ENCODE measurements around the gene RAPGEF2. TPM values are rescaled to one million over a fixed set of nuclear protein-coding genes. Genes with fewer than 3 reads are reported as not detected.
"Not testable (repeated sequence)": the region's sequence is repeated elsewhere in the genome, so short reads cannot be mapped to it uniquely, and the experiment has no call there.

RAPGEF2 gene
- polyA plus RNA-seq, 1 donor from 2014 or later, result 0.44 TPM

GRCh38 chr4:159108124-159108523 lies 5.2 kb downstream of the RAPGEF2 start:
- H3K36me3 Mint-ChIP-seq, result peaks cover 3% of the 10 kb centered on the region
- no peak overlapping the region for H3K27ac Mint-ChIP-seq
- no peaks in the 10 kb centered on the region for H3K9me3 Mint-ChIP-seq
- no peak overlapping the region for H3K4me3 Mint-ChIP-seq
- peaks cover 20 to 43% (median 26%) of the 10 kb centered on the region in 3 donors for H3K4me1 Mint-ChIP-seq
- no peaks in the 10 kb centered on the region for H3K27me3 Mint-ChIP-seq

GRCh38 chr4:159110961-159111360 lies 8.1 kb downstream of the RAPGEF2 start:
- H3K27me3 Mint-ChIP-seq, result no peaks in the 10 kb centered on the region
- peaks cover 3% of the 10 kb centered on the region for H3K36me3 Mint-ChIP-seq
- no peaks in the 10 kb centered on the region for H3K9me3 Mint-ChIP-seq
- H3K27ac Mint-ChIP-seq, result no peak overlapping the region
- H3K4me1 Mint-ChIP-seq, result peaks cover 5 to 33% (median 10%) of the 10 kb centered on the region in 3 donors
- no peak overlapping the region for H3K4me3 Mint-ChIP-seq

GRCh38 chr4:159111416-159111815 lies 8.5 kb downstream of the RAPGEF2 start:
- Mint-ChIP-seq H3K27ac (no peak overlapping the region), H3K9me3 (no peaks in the 10 kb centered on the region), H3K4me1 (peaks cover 8 to 33% (median 9%) of the 10 kb centered on the region in 3 donors), H3K36me3 (peaks cover 3% of the 10 kb centered on the region), H3K27me3 (no peaks in the 10 kb centered on the region), H3K4me3 (no peak overlapping the region)

GRCh38 chr4:159113366-159113765 lies 10.5 kb downstream of the RAPGEF2 start:
- not testable (repeated sequence) for H3K27me3 Mint-ChIP-seq, H3K27ac Mint-ChIP-seq, H3K36me3 Mint-ChIP-seq, H3K4me3 Mint-ChIP-seq, H3K9me3 Mint-ChIP-seq
- H3K4me1 Mint-ChIP-seq, result peaks cover 10 to 25% (median 16%) of the 10 kb centered on the region in 3 donors

- H3K9me3 Mint-ChIP-seq, H3K27me3 Mint-ChIP-seq, H3K4me3 Mint-ChIP-seq, H3K36me3 Mint-ChIP-seq, H3K27ac Mint-ChIP-seq: not testable (repeated sequence)
- peaks cover 7 to 19% (median 16%) of the 10 kb centered on the region in 3 donors for H3K4me1 Mint-ChIP-seq
Measured at GRCh38 chr4:159116098-159116497, 13.2 kb downstream of the RAPGEF2 start.

GRCh38 chr4:159116693-159117092 lies 13.8 kb downstream of the RAPGEF2 start:
- not testable (repeated sequence) for H3K36me3 Mint-ChIP-seq

GRCh38 chr4:159117564-159117963 lies 14.7 kb downstream of the RAPGEF2 start:
- H3K4me1 Mint-ChIP-seq, result peaks cover 7 to 16% (median 15%) of the 10 kb centered on the region in 3 donors
- no peak overlapping the region for H3K4me3 Mint-ChIP-seq
- no peaks in the 10 kb centered on the region for H3K9me3 Mint-ChIP-seq
- H3K36me3 Mint-ChIP-seq, result peaks cover 4% of the 10 kb centered on the region
- no peak overlapping the region for H3K27ac Mint-ChIP-seq
- no peaks in the 10 kb centered on the region for H3K27me3 Mint-ChIP-seq

More at GRCh38 chr4:159116693-159117092, 13.8 kb downstream of the RAPGEF2 start:
- H3K4me1 Mint-ChIP-seq, result peaks cover 7 to 17% (median 16%) of the 10 kb centered on the region in 3 donors
- not testable (repeated sequence) for H3K27ac Mint-ChIP-seq, H3K9me3 Mint-ChIP-seq, H3K27me3 Mint-ChIP-seq, H3K4me3 Mint-ChIP-seq

- H3K4me3 Mint-ChIP-seq, result no peak overlapping the region
Measured at GRCh38 chr4:159117968-159118367, 15.1 kb downstream of the RAPGEF2 start.

GRCh38 chr4:159121371-159121770 lies 18.5 kb downstream of the RAPGEF2 start:
- Mint-ChIP-seq H3K27ac (no peak overlapping the region), H3K4me3 (no peak overlapping the region), H3K36me3 (peaks cover 4% of the 10 kb centered on the region), H3K27me3 (no peaks in the 10 kb centered on the region), H3K9me3 (no peaks in the 10 kb centered on the region), H3K4me1 (peaks cover 15 to 20% (median 20%) of the 10 kb centered on the region in 3 donors)

More at GRCh38 chr4:159117968-159118367, 15.1 kb downstream of the RAPGEF2 start:
- Mint-ChIP-seq H3K9me3 (no peaks in the 10 kb centered on the region), H3K4me1 (peaks cover 8 to 17% (median 16%) of the 10 kb centered on the region in 3 donors), H3K27ac (no peak overlapping the region), H3K27me3 (no peaks in the 10 kb centered on the region), H3K36me3 (peaks cover 4% of the 10 kb centered on the region)

- Mint-ChIP-seq H3K4me1 (peaks cover 10 to 25% (median 12%) of the 10 kb centered on the region in 3 donors), H3K27ac (no peak overlapping the region), H3K36me3 (peaks cover 7% of the 10 kb centered on the region), H3K9me3 (no peaks in the 10 kb centered on the region), H3K4me3 (no peak overlapping the region), H3K27me3 (no peaks in the 10 kb centered on the region)
Measured at GRCh38 chr4:159126716-159127115, 23.8 kb downstream of the RAPGEF2 start.

GRCh38 chr4:159127745-159128518 lies 25.1 kb downstream of the RAPGEF2 start:
- Mint-ChIP-seq H3K4me1 (peaks cover 10 to 31% (median 11%) of the 10 kb centered on the region in 3 donors), H3K4me3 (no peak overlapping the region), H3K9me3 (no peaks in the 10 kb centered on the region), H3K36me3 (peaks cover 7% of the 10 kb centered on the region), H3K27ac (no peak overlapping the region), H3K27me3 (no peaks in the 10 kb centered on the region)

- H3K27ac Mint-ChIP-seq, result no peak overlapping the region
- no peaks in the 10 kb centered on the region for H3K9me3 Mint-ChIP-seq
- H3K27me3 Mint-ChIP-seq, result no peaks in the 10 kb centered on the region
- H3K4me1 Mint-ChIP-seq, result peaks cover 6 to 32% (median 15%) of the 10 kb centered on the region in 3 donors
- no peak overlapping the region for H3K4me3 Mint-ChIP-seq
- peaks cover 8% of the 10 kb centered on the region for H3K36me3 Mint-ChIP-seq
Measured at GRCh38 chr4:159129814-159130550, 27.1 kb downstream of the RAPGEF2 start.

- Mint-ChIP-seq H3K9me3 (no peaks in the 10 kb centered on the region), H3K4me3 (no peak overlapping the region), H3K36me3 (peaks cover 9% of the 10 kb centered on the region), H3K27ac (no peak overlapping the region), H3K27me3 (no peaks in the 10 kb centered on the region), H3K4me1 (peaks cover 5 to 32% (median 14%) of the 10 kb centered on the region in 3 donors)
Measured at GRCh38 chr4:159131564-159131963, 28.7 kb downstream of the RAPGEF2 start.

GRCh38 chr4:159134429-159134828 lies 31.6 kb downstream of the RAPGEF2 start:
- Mint-ChIP-seq H3K36me3 (peaks cover 5% of the 10 kb centered on the region), H3K4me1 (peaks cover 8 to 32% (median 19%) of the 10 kb centered on the region in 3 donors), H3K4me3 (no peak overlapping the region), H3K27me3 (no peaks in the 10 kb centered on the region), H3K9me3 (no peaks in the 10 kb centered on the region), H3K27ac (peak overlapping the region in 1 of 3 donors; percentile 89)

GRCh38 chr4:159137176-159137575 lies 34.3 kb downstream of the RAPGEF2 start:
- Mint-ChIP-seq H3K4me3 (no peak overlapping the region), H3K9me3 (no peaks in the 10 kb centered on the region), H3K4me1 (peaks cover 8 to 26% (median 20%) of the 10 kb centered on the region in 3 donors), H3K36me3 (peaks cover 5% of the 10 kb centered on the region), H3K27ac (no peak overlapping the region), H3K27me3 (no peaks in the 10 kb centered on the region)

Data from IgD-negative memory B cell (primary cell).